Activated naive CD8-positive, alpha-beta T cell treated with anti-CD3 and anti-CD28 coated beads for 36 hours (primary cell): Measurements from ENCODE around the gene PNPLA2. TPM values are rescaled to one million over a fixed set of nuclear protein-coding genes. Genes with fewer than 3 reads are reported as not detected.

ENCODE experiments used
- DNase-seq: peaks from one replicate; pipeline ENCODE4 v3.0.0; 2021
- H3K27ac Mint-ChIP-seq: one replicate; pipeline ENCODE4 v1.8.0; 2022; ENCODE audit warnings: mild to moderate bottlenecking, moderate library complexity, mixed read lengths
- H3K27me3 Mint-ChIP-seq: one replicate; pipeline ENCODE4 v1.8.0; 2022; ENCODE audit warnings: mild to moderate bottlenecking, mixed read lengths
- H3K36me3 Mint-ChIP-seq: one replicate; pipeline ENCODE4 v1.8.0; 2021; ENCODE audit warnings: mild to moderate bottlenecking, mixed read lengths
- H3K4me1 Mint-ChIP-seq: one replicate; pipeline ENCODE4 v1.8.0; 2021; ENCODE audit warnings: mixed read lengths
- H3K4me3 Mint-ChIP-seq: one replicate; pipeline ENCODE4 v1.8.0; 2022; ENCODE audit warnings: mild to moderate bottlenecking, moderate library complexity, mixed read lengths
- H3K9me3 Mint-ChIP-seq: one replicate; pipeline ENCODE4 v1.8.0; 2022; ENCODE audit warnings: mixed read lengths
- total RNA-seq, 2 experiments: library from RNA; stranded (reverse); gene quantifications; one replicate each; pipeline ENCODE4 v1.2.3, GENCODE V29; 2021

PNPLA2 gene
- total RNA-seq, 2 experiments from 2014 or later = 32.7 to 34.7 TPM

DNA sequence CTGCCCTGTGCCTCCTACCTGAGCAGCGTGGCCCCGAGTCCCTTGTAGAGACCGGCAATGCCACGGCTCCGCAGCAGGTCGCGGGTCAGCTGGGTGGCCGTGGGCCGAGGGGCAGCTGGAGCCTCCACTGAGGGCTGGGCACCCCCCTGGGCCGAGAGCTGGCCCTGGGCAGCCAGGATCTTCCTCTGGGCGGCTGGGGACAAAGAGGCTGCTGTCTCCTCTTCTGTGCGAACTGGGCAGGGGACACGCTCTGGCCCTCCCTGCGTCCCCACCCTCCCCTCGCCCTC lies 26.2 kb upstream of the PNPLA2 start:
- Mint-ChIP-seq H3K27me3 (no peaks in the 10 kb centered on the region), H3K27ac (no peak overlapping the region), H3K36me3 (peaks cover 12% of the 10 kb centered on the region), H3K4me1 (peaks cover 12% of the 10 kb centered on the region), H3K4me3 (no peak overlapping the region), H3K9me3 (no peaks in the 10 kb centered on the region)
- no peak for DNase-seq

DNA sequence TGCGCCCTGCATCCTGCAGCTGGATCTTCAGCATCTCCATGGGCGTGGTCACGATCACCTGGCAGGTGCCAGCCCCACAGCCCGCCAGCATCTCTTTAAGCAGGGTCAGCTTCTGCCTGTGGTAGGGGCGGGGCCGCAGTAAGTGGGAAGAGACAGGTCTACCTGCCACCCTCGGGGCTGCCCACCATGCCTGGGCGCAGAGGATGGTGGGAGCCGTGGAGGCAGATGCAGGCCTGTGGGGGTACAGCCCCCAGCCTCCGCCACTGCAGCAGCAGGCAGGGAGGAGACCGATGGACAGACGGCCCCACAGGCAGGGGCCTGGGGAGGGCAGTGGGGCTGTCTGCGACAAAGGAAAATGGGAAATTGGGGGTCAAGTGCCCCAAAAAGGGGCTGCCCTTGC lies 25.8 kb upstream of the PNPLA2 start:
- no peak for DNase-seq
- H3K9me3 Mint-ChIP-seq = no peaks in the 10 kb centered on the region

DNA sequence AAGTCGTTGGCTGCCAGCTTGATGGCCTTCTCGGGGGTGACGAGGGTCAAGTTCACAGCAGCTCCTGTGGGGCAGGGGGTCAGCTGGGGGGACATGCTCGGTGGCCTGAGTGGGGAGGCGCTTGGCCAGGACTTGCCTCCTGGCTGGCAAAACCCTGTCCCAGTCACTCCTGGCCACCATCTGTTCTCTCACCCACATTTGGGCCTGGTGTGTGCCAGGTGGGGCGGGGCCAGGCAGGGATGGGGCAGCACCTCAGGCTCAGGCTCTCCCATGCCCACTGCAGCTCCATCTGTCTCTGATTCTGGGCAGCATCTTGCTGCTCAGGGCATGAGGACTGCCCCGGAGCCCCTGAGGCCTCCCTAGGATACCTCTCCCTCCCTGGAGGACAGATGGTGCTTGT lies 25.2 kb upstream of the PNPLA2 start:
- Mint-ChIP-seq H3K4me1 (peaks cover 9% of the 10 kb centered on the region), H3K27me3 (no peaks in the 10 kb centered on the region), H3K9me3 (no peaks in the 10 kb centered on the region), H3K36me3 (peaks cover 12% of the 10 kb centered on the region), H3K4me3 (peak overlapping the region; percentile 22), H3K27ac (no peak overlapping the region)
- DNase-seq = no peak

More for the DNA sequence above, 25.8 kb upstream of the PNPLA2 start:
- Mint-ChIP-seq H3K27ac (no peak overlapping the region), H3K4me3 (no peak overlapping the region), H3K4me1 (peaks cover 10% of the 10 kb centered on the region), H3K27me3 (no peaks in the 10 kb centered on the region), H3K36me3 (peaks cover 12% of the 10 kb centered on the region)

DNA sequence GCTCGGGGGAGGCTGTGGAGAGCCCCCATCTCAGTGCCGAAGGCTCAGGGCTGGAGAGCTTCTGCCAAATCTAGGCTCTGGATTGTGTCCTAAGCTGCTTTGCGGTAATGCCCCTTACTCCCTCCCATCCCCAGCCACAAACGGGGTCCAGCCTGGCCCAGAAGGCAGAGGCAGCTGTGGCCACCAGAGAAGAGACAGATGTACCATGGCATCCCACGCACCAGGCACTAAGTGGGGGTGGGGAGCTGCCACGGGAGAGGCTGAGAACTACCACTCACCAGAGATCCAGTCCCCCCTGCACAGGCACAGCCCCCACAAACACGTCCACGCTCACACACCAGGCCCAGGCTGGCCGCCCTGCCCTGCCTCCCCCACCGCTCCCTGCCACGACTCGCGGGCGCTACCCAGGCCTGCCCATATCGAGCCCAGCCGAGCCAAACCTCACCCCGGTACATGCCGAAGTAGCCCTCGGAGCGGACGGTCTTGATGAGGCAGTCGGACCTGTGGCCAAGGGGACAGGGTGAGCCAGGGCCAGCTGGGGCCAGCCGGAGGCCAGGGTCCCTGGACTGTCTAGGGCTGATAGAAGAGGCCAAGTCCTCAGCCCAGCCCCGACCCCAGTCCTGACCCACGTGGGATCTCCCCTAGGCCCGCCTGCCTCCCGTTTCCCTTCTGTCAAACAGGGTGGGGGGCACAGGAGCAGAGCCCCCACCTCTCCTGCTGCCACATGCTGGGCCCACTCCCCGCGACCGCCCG lies 24.5 kb upstream of the PNPLA2 start:
- H3K9me3 Mint-ChIP-seq = no peaks in the 10 kb centered on the region
- peaks cover 9% of the 10 kb centered on the region for H3K4me1 Mint-ChIP-seq
- no peak overlapping the region for H3K27ac Mint-ChIP-seq
- H3K27me3 Mint-ChIP-seq = no peaks in the 10 kb centered on the region
- no peak for DNase-seq
- peaks cover 12% of the 10 kb centered on the region for H3K36me3 Mint-ChIP-seq
- H3K4me3 Mint-ChIP-seq = peak overlapping the region; percentile 62

DNA sequence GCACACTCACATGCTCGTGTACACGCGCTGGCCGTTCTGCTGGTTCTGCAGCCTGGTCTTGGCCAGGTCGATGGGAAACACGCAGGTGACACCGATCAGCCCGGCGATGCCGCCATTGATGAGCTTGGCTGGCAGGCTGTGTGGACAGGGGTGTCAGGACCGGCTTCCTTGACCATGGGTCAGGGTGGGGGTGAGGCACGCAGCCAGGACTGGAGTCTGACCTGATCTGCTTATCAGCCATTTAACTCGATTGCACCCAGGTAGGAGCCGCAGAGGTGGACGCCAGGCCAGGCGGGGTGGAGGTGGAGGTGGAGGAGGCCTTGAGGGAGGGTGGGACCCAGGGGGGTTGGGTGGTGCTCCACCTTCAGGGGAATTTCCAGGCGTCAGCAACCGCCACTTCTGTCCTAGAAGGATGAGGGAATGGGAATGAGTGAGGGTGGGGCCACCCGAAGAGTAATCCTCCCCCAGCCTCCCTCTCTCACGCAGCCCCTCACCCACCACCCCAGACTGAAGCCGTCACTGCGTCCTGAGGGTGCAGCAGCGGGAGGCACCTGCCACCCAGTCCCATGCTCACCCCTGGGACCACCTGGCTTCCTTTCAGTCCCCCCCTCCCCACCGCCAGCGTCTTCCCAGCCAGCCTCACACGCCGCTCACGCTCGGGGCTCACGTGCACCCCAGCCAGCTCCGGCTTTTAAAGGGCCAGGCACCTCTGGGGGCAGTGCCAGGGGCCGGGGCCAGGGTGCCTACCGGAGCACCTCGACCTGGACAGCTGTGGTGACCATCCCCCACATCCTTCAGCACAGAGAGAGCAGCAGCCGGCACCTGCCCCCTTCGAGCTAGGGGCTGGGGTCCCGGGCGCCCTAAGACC lies 23.7 kb upstream of the PNPLA2 start:
- Mint-ChIP-seq H3K9me3 (no peaks in the 10 kb centered on the region), H3K4me1 (peaks cover 9% of the 10 kb centered on the region), H3K36me3 (peaks cover 12% of the 10 kb centered on the region), H3K27ac (no peak overlapping the region), H3K27me3 (no peaks in the 10 kb centered on the region), H3K4me3 (peak overlapping the region; percentile 93)
- DNase-seq = no peak

DNA sequence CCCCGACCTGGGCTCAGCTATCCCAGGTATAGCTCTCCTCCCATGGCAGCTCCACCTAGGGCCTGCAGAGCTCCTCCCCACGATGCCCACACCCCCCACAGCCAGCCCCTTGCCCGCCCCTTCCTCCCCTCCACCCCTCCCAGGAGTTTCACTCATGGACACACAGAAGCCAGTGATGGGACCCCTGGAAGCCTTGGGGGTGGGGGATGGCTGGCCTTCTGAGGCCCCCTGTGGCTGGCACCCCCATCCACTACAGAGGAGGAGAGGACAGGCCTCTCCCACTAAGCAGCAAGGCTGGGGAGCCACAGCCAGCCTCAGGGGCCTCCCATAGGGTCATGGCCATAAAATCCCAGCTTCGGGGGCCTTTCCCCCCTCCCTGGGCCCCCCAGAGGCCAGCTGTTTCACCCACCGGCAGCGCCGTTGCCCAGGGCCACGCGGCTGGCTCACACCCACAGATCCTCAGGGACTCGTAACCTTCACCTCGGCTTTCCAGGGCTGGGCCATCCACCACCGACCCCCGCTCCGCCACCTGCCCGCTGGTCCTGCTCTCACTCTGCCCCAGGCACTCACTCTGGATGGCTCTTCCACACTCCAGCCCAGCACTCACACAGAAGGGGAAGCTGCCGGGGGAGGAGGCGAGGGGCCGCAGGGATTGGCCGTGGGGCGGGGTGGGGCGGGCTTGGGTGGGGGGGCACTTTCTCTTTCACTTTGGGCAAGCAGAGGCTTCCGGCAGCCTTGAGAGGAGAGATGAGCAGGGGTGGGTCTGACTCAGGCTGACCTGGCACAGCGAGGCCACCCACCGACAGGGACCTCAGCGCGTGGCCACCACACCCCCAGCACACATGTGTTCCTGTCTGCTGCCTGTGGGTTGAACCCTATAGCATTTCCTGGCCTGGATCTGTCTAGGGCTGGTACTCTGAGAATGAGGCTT lies 22.8 kb upstream of the PNPLA2 start:
- no peaks in the 10 kb centered on the region for H3K27me3 Mint-ChIP-seq
- peak overlapping the region; percentile 85 for H3K27ac Mint-ChIP-seq
- H3K9me3 Mint-ChIP-seq = no peaks in the 10 kb centered on the region
- DNase-seq = peak; percentile 86
- peaks cover 10% of the 10 kb centered on the region for H3K36me3 Mint-ChIP-seq
- peaks cover 9% of the 10 kb centered on the region for H3K4me1 Mint-ChIP-seq
- peak overlapping the region; percentile 93 for H3K4me3 Mint-ChIP-seq

DNA sequence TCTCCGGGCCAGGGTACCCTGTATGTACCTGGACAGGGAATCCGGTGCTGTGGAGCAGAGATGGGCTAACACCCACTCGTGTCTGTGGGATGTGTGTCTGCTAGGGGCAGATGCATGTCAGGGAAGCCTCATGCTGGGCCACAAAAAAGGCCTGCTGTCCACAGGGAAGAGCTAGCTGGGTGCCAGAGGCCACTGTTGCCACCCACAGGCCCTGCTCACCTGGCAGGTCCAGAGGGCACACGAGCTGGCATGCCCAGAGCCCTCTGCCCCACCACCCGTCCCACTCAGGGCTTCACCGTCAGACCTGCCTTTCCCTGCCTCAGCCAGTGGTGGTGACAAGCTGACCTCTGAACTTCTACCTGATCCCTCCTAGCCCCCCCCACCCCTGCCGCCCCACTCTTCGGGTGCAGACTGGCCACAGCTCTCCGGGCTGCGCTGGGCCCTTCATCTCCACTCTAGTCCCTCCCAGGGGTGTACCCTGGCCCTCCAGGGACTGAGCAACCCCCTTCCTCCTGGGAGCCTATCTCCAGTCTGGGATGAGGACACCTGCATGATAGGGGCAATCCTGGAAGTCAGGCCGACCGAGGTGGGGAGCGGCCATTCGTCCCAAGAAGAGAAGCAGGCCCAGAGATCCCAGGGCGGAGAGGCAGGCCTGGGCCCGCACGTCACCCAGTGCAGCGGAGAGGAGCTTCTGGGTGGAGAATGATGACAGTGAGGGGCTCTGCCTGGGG lies 22.0 kb upstream of the PNPLA2 start:
- peaks cover 9% of the 10 kb centered on the region for H3K4me1 Mint-ChIP-seq
- peak overlapping the region; percentile 85 for H3K27ac Mint-ChIP-seq
- DNase-seq = no peak
- no peaks in the 10 kb centered on the region for H3K9me3 Mint-ChIP-seq
- H3K27me3 Mint-ChIP-seq = no peaks in the 10 kb centered on the region
- peak overlapping the region; percentile 93 for H3K4me3 Mint-ChIP-seq
- peaks cover 8% of the 10 kb centered on the region for H3K36me3 Mint-ChIP-seq

DNA sequence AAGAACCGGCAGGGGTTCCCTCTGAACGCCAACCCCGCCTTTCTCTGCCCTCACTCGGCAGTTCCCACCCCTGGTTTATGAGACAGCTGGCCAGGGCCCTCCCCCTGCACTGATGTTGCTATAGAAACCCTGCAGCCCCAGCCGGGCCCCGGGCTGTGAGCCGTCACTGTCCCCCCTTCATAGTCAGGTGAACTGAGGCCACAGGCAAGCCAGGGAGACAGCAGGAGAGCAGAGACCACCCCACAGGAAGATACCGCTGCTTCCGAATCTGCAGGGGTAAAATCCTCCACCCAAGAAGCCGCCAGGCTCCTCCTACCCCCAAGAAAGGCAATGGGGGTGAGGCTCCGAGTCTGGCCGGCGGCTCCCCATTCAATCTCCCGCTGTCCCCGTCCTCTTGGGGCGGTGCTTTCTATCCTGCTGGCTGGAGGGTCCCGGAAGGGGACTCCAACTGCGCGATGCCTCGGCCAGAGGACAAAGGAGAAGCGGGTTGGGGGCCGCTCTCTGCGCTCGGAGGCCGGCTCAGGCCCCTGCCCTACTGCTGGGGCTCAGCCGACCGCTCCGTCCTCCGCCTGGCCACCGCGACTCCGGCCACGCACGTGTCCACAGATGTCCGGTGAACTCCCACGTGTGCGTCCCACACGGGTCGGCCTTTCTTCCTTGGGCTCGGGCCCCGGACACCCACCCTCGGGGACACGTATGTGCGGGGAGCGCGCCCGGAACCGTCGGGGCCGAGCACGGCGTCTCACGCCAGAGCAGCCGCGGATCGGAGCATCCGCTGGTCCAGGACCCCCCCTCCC lies 21.2 kb upstream of the PNPLA2 start:
- Mint-ChIP-seq H3K9me3 (no peaks in the 10 kb centered on the region), H3K4me1 (peaks cover 9% of the 10 kb centered on the region), H3K36me3 (peaks cover 8% of the 10 kb centered on the region), H3K27me3 (no peaks in the 10 kb centered on the region), H3K27ac (peak overlapping the region; percentile 85), H3K4me3 (peak overlapping the region; percentile 93)
- peak; percentile 89 for DNase-seq

DNA sequence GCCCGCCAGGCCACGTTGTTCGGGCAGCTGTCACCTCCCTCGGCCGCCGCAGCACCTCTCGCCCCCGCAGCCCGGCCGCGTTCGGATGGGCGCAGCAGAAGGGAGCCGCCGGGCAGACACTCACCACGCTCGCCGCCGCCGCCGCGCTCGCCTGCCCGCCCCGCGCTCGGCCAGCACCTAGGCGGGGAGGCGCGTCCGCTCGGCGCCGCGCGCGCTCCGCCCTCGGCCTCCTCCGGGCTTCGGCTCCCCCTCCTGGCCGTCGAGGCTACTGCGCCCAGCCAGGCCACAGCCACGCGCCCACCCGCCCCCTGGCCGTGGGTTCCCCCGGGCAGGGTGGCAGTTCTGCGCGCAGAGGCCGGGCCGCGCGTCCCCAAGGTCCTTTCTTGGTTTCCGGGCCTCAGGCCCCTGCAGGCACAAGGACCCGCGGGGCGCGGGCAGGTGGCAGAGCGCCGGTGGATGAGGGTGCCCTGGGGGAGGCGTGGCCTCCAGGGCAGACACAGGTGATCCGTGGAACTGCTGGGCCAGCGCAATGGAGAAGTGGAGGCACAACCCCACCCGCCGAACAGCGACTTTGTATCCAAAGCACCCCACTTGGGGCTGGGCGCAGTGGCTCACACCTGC lies 20.5 kb upstream of the PNPLA2 start, which contains the start of gene SLC25A22:
TSS of gene SLC25A22 (minus strand) at position 189 of the 621 bp plus-strand sequence. CDS start 3,275 bp downstream, outside the sequence.
- peaks cover 8% of the 10 kb centered on the region for H3K36me3 Mint-ChIP-seq
- no peaks in the 10 kb centered on the region for H3K9me3 Mint-ChIP-seq
- peak within 1 kb of the TSS; percentile 85 for H3K27ac Mint-ChIP-seq
- no peaks in the 10 kb centered on the region for H3K27me3 Mint-ChIP-seq
- peaks cover 10% of the 10 kb centered on the region for H3K4me1 Mint-ChIP-seq
- DNase-seq = peak; percentile 93
- peak within 1 kb of the TSS; percentile 93 for H3K4me3 Mint-ChIP-seq

DNA sequence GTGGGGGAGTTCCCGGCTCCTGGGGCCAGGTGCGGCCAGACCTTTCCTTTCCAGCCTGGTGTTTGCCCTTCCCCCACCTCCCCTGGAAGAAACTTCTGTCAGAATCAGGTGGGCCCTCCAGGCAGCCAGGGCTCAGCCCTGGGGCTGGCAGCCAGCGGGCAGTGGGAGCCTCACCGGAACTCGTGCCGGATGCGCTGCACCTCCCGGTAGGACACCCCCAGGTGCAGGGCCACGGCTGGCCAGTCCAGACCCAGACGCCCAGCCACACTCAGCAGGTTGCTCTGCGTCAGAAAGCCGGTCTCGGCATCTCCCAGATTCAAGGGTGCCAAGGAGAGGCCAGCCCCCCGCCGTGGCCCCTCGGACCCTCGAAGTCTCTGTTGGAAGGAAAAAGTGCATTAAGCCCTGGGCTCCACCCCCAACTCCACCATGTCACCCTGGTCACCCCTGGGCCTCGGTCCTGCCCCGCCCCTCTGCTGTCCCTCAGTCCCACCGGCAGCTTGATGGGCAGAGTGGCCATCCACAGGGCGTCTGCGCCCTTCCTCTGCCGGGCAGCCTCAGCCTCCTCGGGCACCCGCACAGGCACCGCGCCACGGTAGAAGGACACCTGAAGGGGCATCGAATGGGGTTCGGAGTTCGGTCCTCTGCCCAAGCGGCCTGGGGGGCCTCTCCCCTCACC lies 18.9 kb upstream of the PNPLA2 start:
- no peak overlapping the region for H3K27ac Mint-ChIP-seq
- no peaks in the 10 kb centered on the region for H3K9me3 Mint-ChIP-seq
- H3K4me1 Mint-ChIP-seq = peaks cover 15% of the 10 kb centered on the region
- no peak for DNase-seq
- no peaks in the 10 kb centered on the region for H3K27me3 Mint-ChIP-seq
- no peak overlapping the region for H3K4me3 Mint-ChIP-seq
- peaks cover 4% of the 10 kb centered on the region for H3K36me3 Mint-ChIP-seq

DNA sequence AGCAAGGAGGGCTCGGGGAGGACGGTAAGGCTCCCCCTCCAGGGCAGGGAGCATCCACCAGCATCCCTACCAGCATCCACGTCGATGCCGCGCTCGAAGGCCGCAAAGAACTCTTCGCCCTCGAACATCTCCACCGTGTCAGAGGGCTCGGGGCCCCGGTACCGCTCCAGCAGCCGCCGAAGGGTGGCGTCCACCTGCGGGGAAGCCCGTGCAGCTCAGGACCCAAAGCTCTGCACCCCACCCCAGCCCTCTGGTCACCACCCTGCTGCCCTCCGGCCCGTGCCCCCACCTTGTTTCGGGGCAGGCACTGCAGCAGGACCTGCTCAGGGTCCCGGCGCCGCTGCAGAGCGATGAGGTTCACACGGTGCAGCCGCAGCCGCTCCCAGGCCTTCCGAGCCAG lies 18.2 kb upstream of the PNPLA2 start:
- no peaks in the 10 kb centered on the region for H3K9me3 Mint-ChIP-seq
- H3K4me3 Mint-ChIP-seq = no peak overlapping the region
- peaks cover 4% of the 10 kb centered on the region for H3K36me3 Mint-ChIP-seq
- no peaks in the 10 kb centered on the region for H3K27me3 Mint-ChIP-seq
- H3K4me1 Mint-ChIP-seq = peaks cover 14% of the 10 kb centered on the region
- H3K27ac Mint-ChIP-seq = no peak overlapping the region
- no peak for DNase-seq

DNA sequence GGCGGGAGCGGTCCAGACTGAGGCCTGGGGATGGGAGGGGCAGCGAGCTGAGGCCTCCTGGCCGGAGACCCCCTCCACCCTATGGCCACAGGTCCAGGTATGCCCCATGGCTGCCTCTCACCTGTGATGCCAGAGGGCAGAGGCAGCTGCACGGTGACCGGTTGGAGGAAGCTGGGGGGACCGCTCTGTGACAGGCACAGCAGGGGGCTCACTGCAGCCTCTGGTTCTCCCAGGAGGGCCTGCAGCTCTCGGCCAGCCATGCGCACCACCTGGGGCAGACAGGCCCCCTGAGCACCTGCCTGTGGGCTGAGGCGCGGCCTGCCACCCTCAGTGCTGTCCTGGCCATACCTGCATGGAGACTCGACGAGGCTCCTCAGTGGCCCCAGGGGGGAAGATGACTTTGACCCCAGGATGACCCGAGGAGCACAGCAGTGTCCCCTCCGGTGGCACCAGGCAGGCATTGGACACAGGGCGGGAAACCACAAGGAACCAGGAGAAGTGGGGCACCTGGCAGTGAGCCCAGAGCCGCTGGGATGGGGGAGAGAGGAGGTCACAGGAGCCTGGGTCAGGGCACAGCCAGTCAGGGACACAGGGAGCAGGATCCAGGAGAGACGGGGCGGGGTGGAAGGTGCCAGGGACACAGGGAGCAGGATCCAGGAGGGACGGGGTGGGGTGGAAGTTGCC lies 17.5 kb upstream of the PNPLA2 start:
- H3K36me3 Mint-ChIP-seq = peaks cover 4% of the 10 kb centered on the region
- no peak overlapping the region for H3K27ac Mint-ChIP-seq
- peaks cover 19% of the 10 kb centered on the region for H3K4me1 Mint-ChIP-seq
- H3K27me3 Mint-ChIP-seq = no peaks in the 10 kb centered on the region
- peak overlapping the region; percentile 29 for H3K4me3 Mint-ChIP-seq
- no peak for DNase-seq
- no peaks in the 10 kb centered on the region for H3K9me3 Mint-ChIP-seq
